Astrocyte of the cerebellum (primary cell): Measurements from ENCODE around the gene CPNE5.

Experiments
- DNase-seq: peaks from one replicate; pipeline ENCODE4 v3.0.0-alpha.2; 2011; ENCODE audit warnings: low read depth
- H3K4me3 ChIP-seq: 2 replicates; pipeline ENCODE4 v1.5.1; 2011; ENCODE audit warnings: mild to moderate bottlenecking, low read depth, low read length, moderate library complexity
- CTCF ChIP-seq: IDR thresholded peaks from 2 replicates; pipeline ENCODE4 v1.5.1; 2012; ENCODE audit warnings: low read length, low read depth, moderate library complexity, mild to moderate bottlenecking; ENCODE audit errors: missing control alignments
- in situ Hi-C: cut with HindIII; loops from 2 replicates; pipeline ENCODE4 v1.10.0; 2017; ENCODE audit warnings: low sequenced_read_pairs

The CPNE5 gene

GRCh38 chr6:36695414-36695813, 143.8 kb downstream of the CPNE5 start:
- no peak for DNase-seq
- H3K4me3 ChIP-seq: no peak overlapping the region
- in situ Hi-C loops: no loop called here
- no peak for TF ChIP-seq CTCF

- H3K4me3 ChIP-seq: no peak overlapping the region
- no peak for DNase-seq
- TF ChIP-seq CTCF: no peak
- in situ Hi-C loops: no loop called here
These were observed 144.6 kb downstream of the CPNE5 start for GRCh38 chr6:36694616-36695015.

- no peak overlapping the region for H3K4me3 ChIP-seq
- in situ Hi-C loops: no loop called here
- DNase-seq: no peak
- no peak for TF ChIP-seq CTCF
These were observed 146.2 kb downstream of the CPNE5 start for GRCh38 chr6:36692861-36693702.

- no peak for TF ChIP-seq CTCF
- H3K4me3 ChIP-seq: no peak overlapping the region
- DNase-seq: no peak
- in situ Hi-C loops: no loop called here
These were observed 147.0 kb downstream of the CPNE5 start for GRCh38 chr6:36692220-36692619.

GRCh38 chr6:36691612-36692011, 147.6 kb downstream of the CPNE5 start:
- H3K4me3 ChIP-seq: no peak overlapping the region
- TF ChIP-seq CTCF: no peak
- in situ Hi-C loops: no loop called here
- DNase-seq: no peak

GRCh38 chr6:36691011-36691410, 148.2 kb downstream of the CPNE5 start:
- no peak for TF ChIP-seq CTCF
- in situ Hi-C loops: no loop called here
- H3K4me3 ChIP-seq: no peak overlapping the region
- no peak for DNase-seq
